Measurements from ENCODE around the gene CMTM2. TPM values are rescaled to one million over a fixed set of nuclear protein-coding genes. Genes with fewer than 3 reads are reported as not detected.
"Not testable (repeated sequence)": the region's sequence is repeated elsewhere in the genome, so short reads cannot be mapped to it uniquely, and the experiment has no call there.

Gene CMTM2
- total RNA-seq, 2 experiments from 2014 or later = 0.17 to 0.36 TPM

DNA sequence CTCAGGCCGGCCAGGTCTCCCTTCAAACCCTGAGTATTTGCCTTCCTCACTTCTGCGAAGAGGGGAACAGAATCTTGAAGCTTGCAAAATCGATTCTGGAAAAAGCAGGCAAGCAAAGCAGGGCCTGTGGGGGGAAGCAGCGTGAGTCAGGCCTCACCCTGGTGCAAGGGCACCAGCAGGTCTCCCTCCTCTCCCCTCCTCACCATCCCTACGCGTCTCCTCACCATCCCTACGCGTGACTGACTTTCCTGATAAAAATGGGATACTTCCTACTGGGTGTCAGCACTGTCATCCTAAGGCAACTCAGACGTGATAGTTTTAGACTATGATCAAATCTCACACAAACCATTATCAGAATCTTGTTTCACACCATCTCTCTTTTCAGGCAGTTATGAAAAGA lies 37.3 kb downstream of the CMTM2 start:
- CTCF ChIA-PET = interaction anchor here (2.3 to 3.2 kb wide), 2 partner anchors 9 to 34 kb away, joined by 6 to 12 read pairs; no protein-coding TSS in a partner anchor
- POLR2A ChIA-PET = interaction anchor here (0.6 kb wide), 1 partner anchor 412 kb away, joined by 7 read pairs; no protein-coding TSS in a partner anchor

DNA sequence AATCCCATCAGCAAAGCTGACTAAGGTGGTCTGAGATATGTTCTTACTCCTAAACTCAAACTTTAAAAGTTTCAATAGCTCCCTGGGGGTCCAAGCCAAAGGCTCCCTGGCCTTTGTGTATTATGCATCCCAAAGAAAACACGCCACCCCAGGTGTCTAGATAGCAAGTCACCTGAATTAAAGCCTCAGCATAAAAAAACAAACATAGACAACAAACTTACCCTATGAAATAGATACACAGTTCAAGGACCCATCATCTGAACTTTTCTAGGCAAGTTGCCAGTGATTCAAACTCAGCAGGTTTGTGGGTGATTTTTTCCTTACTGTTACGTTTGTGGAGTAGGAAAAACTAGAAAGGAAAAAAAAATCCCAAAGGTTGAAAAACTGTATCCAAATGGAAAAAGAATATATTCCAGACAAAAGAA lies 37.8 kb downstream of the CMTM2 start:
- ChIA-PET CTCF (interaction anchor here (2.3 to 3.2 kb wide), 2 partner anchors 9 to 34 kb away, joined by 6 to 12 read pairs; no protein-coding TSS in a partner anchor), POLR2A (interaction anchor here (0.6 kb wide), 1 partner anchor 411 kb away, joined by 7 read pairs; no protein-coding TSS in a partner anchor)

- POLR2A ChIA-PET = no interaction called here
- CTCF ChIA-PET = interaction anchor here (2.3 to 3.2 kb wide), 2 partner anchors 10 to 33 kb away, joined by 6 to 12 read pairs; no protein-coding TSS in a partner anchor
These were observed 38.5 kb downstream of the CMTM2 start for GRCh38 chr16:66617728-66618127.

- POLR2A ChIA-PET = no interaction called here
These were observed 39.5 kb downstream of the CMTM2 start for GRCh38 chr16:66618588-66619375.

DNA sequence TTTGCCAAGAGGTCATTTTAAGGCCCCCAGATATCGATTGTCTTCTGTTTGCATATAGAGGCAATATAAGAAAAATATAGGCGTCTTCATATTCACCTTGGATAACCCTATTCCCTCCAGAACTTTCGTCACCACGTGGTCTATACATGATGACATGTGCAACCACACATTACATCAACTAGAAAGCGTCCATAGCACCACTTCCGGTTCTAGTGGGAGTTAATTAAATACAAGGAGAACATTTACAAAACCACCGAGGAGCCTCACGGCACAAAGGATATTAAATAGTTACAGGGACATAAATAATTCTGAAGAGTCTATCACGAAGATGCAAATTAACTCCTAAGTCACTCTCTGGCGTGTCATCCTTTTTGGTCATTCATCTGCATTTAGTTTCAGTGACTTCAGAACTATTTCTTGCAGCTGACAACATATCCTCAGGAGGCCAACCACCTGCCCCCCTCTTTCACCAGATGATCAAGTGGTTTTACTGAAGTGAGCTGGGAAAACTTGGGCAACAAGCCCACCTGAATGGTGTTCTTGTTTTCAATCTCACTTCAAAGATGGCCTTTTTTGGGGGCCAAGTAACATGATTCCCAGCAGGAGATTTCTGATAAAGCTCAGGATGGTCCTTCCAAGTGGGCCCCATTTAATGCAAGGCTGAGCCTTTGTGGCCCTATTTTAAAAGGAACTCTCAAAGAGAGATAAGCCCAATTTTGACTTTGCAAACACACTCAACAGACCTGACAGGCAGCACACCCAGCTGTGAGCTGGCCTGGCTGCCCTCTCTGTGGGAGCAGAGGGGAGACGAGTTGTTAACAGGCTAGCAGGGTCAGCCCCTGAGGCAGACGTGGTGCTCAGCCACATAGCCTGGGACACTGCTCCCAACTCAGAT lies 40.5 kb downstream of the CMTM2 start:
- CTCF ChIA-PET = interaction anchor here (0.6 to 3.2 kb wide), 3 partner anchors 11 to 31 kb away, joined by 3 to 12 read pairs (median 7); no protein-coding TSS in a partner anchor
- POLR2A ChIA-PET = no interaction called here

More at GRCh38 chr16:66618588-66619375, 39.5 kb downstream of the CMTM2 start:
- CTCF ChIA-PET = interaction anchor here (2.3 to 3.2 kb wide), 2 partner anchors 11 to 32 kb away, joined by 6 to 12 read pairs; no protein-coding TSS in a partner anchor

DNA sequence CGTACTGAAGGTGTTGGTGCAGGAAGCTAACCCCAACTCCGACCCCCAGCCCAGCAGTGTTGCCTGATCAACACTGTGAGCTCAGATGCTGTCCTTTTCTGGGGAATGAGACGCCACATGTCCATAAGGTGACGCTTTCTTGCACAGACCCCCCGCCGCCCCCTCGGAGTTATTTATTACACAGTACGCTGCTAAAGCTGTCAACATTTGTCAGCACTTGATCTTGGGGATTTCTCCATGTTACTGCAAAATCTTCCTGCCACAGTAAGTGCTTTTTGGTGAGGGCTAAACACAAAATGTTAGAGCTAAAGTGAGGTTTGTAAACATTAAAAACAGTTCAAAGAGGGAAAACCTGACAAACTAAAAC lies 41.1 kb downstream of the CMTM2 start:
- ChIA-PET POLR2A (no interaction called here), CTCF (interaction anchor here (0.6 to 1.6 kb wide), 2 partner anchors 12 to 31 kb away, joined by 3 to 7 read pairs; no protein-coding TSS in a partner anchor)

DNA sequence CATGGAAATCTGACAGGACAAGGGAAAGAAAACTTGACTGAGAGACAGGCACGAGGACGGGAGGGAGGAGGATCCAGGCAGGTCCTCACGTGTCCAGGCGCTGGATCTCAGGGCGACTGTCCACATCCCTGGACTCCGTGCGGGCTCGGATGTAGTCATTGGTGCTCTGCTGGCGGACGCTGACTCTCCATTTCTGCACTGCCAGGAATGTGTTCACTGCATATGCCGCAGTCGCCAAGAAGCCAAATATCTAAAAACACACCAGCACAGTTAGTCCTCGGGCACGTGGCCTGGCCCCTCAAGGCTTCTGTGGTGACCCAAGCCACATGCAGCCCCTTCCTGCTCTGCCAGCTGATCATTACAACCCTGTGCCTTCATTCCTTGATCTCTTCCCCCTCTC lies 42.7 kb downstream of the CMTM2 start:
- ChIA-PET CTCF (interaction anchor here (2.7 kb wide), 1 partner anchor 29 kb away, joined by 10 read pairs; no protein-coding TSS in a partner anchor), POLR2A (no interaction called here)

- POLR2A ChIA-PET = no interaction called here
- CTCF ChIA-PET = interaction anchor here (2.7 kb wide), 1 partner anchor 28 kb away, joined by 10 read pairs; no protein-coding TSS in a partner anchor
These were observed 43.6 kb downstream of the CMTM2 start for GRCh38 chr16:66622863-66623262.

DNA sequence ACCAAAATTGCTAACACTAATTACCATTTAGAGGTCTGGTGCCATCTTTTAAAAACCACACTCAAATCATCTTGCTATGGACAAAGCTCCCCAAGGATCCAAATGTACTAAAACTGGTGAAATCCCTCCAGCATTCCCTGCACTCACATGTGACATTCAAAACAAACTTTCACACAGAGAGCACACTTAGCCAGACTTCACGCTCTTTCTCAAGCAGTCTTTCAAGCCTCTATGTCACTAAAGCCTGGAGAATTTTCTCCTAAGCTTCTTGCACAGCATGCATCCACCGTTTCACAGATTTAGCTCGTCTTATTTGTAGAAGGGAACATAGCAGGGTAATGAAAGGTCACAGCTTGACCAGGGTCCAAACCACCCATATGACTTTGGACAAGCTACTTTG lies 44.5 kb downstream of the CMTM2 start:
- ChIA-PET POLR2A (no interaction called here), CTCF (interaction anchor here (2.7 kb wide), 1 partner anchor 27 kb away, joined by 10 read pairs; no protein-coding TSS in a partner anchor)

DNA sequence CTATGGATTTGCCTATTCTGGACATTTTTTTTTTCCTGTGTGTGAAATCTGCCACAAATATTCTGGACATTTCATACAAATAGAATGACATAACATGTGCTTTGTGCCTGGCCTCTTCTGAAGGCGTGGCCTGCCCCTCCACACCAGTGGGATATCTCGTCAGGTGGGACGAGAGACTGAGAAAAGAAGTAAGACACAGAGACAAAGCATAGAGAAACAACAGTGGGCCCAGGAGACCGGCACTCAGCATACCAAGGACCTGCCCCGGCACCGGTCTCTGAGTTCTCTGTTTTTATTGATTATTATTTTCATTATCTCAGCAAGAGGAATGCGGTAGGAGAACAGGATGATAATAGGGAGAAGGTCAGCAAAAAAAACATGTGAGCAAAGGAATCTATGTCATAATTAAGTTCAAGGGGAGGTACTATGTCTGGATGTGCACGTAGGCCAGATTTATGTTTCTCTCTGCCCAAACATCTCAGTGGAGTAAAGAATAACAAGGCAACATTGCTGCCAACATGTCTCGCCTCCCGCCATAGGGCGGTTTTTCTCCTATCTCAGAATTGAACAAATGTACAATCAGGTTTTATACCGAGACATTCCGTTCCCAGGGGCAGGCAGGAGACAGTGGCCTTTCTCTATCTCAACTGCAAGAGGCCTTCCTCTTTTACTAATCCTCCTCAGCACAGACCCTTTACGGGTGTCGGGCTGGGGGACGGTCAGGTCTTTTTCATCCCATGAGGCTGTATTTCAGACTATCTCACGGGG lies 48.5 kb downstream of the CMTM2 start:
- CTCF ChIA-PET, POLR2A ChIA-PET: not testable (repeated sequence)

DNA sequence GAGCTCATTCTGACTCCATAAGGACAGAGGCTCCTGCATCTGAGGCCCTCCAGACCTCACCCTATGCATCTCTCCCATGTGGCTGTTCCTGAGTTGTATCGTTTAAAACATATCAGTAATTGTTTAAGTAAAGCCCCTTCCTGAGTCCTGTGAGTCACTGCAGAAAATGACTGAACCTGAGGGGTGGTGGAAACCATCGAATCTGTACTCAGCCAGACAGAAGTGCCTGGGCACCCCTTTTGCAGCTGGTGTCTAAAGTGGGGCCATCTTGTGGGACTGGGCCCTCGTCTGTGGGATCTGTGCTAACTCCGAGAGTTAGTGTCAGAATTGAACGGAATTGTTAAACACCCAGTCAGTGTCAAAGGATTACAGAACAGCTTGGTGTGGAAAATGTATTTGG lies 50.6 kb downstream of the CMTM2 start:
- POLR2A ChIA-PET = no interaction called here
- CTCF ChIA-PET = interaction anchor here (1.1 to 2.1 kb wide), 2 partner anchors 21 to 22 kb away, joined by 3 to 7 read pairs; no protein-coding TSS in a partner anchor

DNA sequence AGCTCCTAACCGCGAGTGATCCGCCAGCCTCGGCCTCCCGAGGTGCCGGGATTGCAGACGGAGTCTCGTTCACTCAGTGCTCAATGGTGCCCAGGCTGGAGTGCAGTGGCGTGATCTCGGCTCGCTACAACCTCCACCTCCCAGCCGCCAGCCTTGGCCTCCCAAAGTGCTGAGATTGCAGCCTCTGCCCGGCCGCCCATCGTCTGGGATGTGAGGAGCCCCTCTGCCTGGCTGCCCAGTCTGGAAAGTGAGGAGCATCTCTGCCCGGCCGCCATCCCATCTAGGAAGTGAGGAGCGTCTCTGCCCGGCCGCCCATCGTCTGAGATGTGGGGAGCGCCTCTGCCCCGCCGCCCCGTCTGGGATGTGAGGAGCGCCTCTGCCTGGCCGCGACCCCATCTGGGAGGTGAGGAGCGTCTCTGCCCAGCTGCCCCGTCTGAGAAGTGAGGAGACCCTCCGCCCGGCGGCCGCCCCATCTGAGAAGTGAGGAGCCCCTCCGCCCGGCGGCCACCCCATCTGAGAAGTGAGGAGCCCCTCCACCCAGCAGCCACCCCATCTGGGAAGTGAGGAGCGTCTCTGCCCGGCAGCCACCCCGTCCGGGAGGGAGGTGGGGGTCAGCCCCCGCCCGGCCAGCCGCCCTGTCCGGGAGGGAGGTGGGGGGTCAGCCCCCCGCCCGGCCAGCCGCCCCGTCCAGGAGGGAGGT lies 51.4 kb downstream of the CMTM2 start:
- CTCF ChIA-PET, POLR2A ChIA-PET: not testable (repeated sequence)

DNA sequence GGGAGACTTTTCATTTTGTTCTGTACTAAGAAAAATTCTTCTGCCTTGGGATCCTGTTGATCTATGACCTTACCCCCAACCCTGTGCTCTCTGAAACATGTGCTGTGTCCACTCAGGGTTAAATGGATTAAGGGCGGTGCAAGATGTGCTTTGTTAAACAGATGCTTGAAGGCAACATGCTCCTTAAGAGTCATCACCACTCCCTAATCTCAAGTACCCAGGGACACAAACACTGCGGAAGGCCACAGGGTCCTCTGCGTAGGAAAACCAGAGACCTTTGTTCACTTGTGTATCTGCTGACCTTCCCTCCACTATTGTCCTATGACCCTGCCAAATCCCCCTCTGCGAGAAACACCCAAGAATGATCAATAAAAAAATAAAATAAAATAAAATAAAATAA lies 52.3 kb downstream of the CMTM2 start:
- CTCF ChIA-PET, POLR2A ChIA-PET: not testable (repeated sequence)

DNA sequence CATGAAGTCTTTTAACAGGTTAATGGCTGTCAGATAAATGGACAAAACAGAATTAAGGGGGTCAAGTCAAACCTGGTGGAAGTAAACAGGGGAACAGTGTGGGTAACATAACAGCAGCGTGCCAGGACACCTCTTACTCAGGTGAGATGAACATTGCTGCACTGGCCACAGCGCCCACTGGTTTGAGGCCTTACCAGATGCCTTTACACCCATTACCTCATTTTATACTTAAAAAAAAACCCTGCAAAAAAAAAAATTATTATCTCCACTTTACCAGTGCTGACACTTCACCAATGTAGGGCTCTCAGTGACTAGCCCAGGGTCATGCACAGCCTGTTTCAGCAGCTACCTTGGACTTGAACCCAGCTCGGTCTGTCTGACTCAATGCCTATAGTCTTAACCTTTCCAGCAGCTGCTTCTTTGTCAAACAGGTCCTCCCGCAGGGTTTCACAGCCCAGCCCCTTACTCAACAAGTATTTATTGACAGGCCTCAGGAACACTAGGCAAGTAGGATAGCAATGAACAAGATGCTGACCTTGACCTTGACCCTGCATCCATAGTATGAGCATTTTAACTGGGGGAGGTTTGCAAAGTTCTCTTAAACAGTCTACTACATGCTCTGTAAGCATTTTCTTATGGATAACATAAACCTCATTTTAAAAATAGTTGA lies 55.4 kb downstream of the CMTM2 start:
- CTCF ChIA-PET = no interaction called here
- POLR2A ChIA-PET = no interaction called here

DNA sequence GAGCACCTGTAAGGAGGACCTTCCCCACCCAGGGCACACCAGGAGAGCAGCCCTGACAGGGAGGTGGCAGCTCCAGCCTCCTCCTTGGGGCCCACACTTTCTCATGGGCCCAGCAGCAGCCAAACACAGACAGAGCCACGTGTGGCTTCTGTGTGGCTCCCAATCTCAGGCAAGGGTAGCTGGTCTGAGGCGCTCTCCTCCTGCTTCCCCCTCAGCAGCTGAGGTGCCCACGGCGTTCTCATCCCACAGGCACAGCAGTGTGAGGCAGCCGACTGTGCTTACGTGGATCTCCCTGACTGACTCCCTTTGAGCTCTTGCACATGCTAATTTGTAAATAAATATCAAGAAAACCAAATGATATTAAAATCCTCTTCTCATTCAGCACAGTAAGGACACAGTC lies 56.1 kb downstream of the CMTM2 start:
- CTCF ChIA-PET = interaction anchor here (0.6 kb wide), 1 partner anchor 15 kb away, joined by 3 read pairs; no protein-coding TSS in a partner anchor
- POLR2A ChIA-PET = no interaction called here

DNA sequence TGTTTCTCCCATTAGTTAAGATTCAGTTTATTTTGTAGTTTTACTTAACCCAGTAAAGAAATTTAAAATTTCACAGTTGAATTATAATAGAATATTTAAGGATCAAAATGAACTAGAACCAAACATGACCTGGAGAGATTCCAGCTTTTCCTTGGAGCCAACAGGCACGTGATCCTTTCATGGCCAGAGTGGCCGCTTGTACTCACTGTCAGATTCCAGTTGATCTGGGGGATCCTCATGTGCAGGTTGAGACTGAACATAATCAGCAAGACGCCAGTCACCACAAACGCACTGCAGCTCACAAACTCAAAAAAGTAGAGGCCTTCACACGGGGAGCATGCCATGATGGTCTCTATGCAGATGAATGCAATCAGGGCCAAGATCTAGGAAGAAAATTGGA lies 56.9 kb downstream of the CMTM2 start:
- ChIA-PET CTCF (interaction anchor here (0.6 kb wide), 1 partner anchor 15 kb away, joined by 3 read pairs; no protein-coding TSS in a partner anchor), POLR2A (no interaction called here)

DNA sequence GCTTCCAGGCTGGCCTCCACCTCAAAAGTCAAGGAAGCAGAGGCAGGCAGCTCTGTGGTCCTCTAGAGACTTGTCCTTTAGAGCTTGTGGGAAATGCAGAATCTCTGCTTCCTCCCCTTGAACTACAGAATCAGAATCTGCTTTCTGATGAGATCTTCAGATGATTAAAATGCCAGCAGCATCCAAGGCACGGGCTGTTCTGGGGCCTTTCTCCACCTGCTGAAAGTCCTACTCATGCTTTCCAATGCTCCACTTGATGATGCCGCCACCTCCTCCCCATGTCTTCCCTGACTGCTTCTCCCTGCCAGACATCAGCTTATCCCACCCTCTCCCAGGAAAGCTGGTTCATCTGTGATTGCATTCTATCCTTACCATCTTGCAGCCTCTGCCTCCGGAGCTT lies 58.5 kb downstream of the CMTM2 start:
- ChIA-PET CTCF (interaction anchor here (1.6 kb wide), 1 partner anchor 13 kb away, joined by 3 read pairs; no protein-coding TSS in a partner anchor), POLR2A (no interaction called here)
